C4-2B (cell line): Measurements from ENCODE around the gene ZNF212.

ENCODE experiments used
- CTCF ChIP-seq: fragments of 450-650 bp; conservative IDR thresholded peaks from 2 replicates; pipeline ENCODE4 v1.5.1; 2017; ENCODE audit warnings: mild to moderate bottlenecking
- ZFX ChIP-seq: fragments of 450-650 bp; IDR thresholded peaks from 2 replicates; pipeline ENCODE4 v1.6.1; 2017

- TF ChIP-seq CTCF (no peak), ZFX (no peak)
These were observed 28.9 kb upstream of the ZNF212 start for GRCh38 chr7:149210551-149210950.
